Measurements from ENCODE around the gene EIF5.

GRCh38 chr14:103316721-103317121 is 17.3 kb upstream of the EIF5 start:
- no peak for TF ChIP-seq POLR2A (IDR thresholded peaks at IDR 0.05; ENCODE audit: low read depth, low read length)
- TF ChIP-seq CTCF (IDR thresholded peaks at IDR 0.05; ENCODE audit: extremely low read depth in 1 of 2, insufficient read depth in 1 of 2, low read depth in 1 of 2, low read length in 2 of 2) = no peak
- no peak for TF ChIP-seq POLR2AphosphoS5 (IDR thresholded peaks at IDR 0.05; ENCODE audit: insufficient read depth, low read depth, low read length)
- no peak for TF ChIP-seq MAX (IDR thresholded peaks at IDR 0.05; ENCODE audit: insufficient read depth, insufficient read length)
- TF ChIP-seq FOS (IDR thresholded peaks at IDR 0.05; ENCODE audit: borderline replicate concordance, insufficient read depth, low read length) = no peak
- no peak for TF ChIP-seq EZH2 (IDR thresholded peaks at IDR 0.05; ENCODE audit: borderline replicate concordance, low read depth, low read length, severe bottlenecking)

All from endothelial cell of umbilical vein (primary cell).